Activated effector memory CD4-positive, alpha-beta T cell treated with anti-CD3 and anti-CD28 coated beads, Interleukin-2, amount 50 U/mL, for 16 hours (primary cell): ENCODE results near the gene NBPF6.
"Not testable (repeated sequence)": the region's sequence is repeated elsewhere in the genome, so short reads cannot be mapped to it uniquely, and the experiment has no call there.

ENCODE experiments used
- DNase-seq: peaks from one replicate; pipeline ENCODE4 v3.0.0-alpha.2; 2020

Gene NBPF6

DNA sequence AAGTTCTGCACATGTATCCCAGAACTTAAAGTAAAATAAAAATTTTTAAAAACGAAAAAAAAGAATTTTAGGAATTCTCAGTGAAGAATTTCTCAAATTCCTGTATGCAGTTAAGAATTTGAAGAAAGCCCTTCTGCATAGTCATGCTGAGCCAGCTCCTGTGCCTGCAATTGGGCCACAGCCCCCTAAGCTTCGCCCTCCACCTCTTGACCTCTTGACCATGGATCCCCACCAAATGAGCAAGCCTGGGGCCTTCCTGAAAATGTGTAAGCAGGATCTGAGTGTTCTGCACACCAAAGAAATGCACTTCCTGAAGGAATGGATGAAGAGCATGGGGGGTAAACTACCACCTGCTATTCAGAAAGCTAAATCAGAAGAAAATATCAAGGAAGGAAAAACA lies 52.0 kb downstream of the NBPF6 start:
- no peak for DNase-seq

DNA sequence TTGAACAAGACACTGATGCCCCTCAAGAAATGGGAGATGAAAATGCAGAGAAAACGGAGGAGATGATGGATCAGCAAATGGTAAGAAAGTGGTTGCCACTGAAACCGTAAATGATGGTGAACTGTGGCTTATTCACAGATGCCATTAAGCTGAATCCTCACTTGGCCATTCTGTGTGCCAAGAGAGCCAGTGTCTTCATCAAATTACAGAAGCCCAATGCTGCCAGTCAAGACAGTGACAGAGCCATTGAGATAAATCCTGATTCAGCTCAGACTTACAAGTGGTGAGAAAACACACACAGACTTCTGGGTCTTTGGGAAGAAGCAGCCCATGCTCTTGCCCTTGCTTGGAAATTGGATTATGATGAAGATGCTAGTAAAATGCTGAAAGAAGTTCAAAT lies 52.5 kb downstream of the NBPF6 start:
- no peak for DNase-seq

- no peak for DNase-seq
These were observed 53.1 kb downstream of the NBPF6 start for GRCh38 chr1:108503062-108503733.

DNA sequence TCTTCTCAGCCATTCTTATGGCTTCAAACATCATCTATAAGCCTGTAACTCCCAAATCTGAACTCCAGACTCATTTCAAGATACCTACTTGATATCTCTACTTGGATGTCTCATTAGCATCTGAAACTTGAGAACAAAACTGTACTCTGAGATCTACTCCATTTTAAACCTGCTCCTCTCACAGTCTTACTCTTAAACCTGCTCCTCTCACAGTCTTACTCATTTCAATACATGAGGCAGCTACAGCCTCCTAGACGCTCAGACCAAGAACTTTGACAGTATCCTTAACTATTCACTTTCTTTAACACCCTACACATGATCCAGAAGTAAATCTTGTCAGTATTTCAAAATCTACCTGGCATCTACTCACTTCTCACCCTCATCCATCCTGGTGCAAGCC lies 54.3 kb downstream of the NBPF6 start:
- no peak for DNase-seq

DNA sequence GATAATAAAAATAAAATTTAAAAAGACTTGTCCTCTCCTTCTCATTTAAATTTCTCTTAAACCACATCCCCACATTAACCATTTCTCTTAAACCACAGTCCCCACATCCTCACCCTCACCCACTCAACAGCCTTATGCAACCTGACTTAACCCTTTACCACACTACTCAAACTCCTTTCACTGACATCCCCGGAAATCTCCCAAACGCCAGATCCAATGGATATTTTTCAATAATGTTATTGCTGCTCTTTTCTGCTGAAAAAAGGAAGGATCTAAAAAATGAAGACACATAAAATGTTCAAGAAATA lies 55.6 kb downstream of the NBPF6 start:
- no peak for DNase-seq

GRCh38 chr1:108511764-108512163 lies 61.6 kb downstream of the NBPF6 start:
- DNase-seq: no peak

- no peak for DNase-seq
These were observed 62.3 kb downstream of the NBPF6 start for GRCh38 chr1:108512239-108513043.

DNA sequence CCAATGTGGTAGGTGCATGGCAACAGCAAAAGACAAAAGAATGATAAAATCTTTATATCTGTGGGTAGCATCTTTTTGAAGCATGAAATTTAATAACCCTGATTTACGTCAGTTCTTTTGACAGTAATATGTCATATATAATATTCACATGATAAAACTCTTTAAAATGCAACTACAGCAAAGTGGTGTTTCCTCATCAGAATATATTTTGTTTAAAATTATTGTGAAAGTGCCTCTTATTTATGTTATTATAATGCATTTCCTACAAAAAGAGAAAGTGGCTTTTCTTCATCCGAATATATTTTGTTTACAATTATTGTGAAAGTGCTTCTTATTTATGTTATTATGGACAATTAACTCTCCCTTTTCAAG lies 62.9 kb downstream of the NBPF6 start:
- no peak for DNase-seq

DNA sequence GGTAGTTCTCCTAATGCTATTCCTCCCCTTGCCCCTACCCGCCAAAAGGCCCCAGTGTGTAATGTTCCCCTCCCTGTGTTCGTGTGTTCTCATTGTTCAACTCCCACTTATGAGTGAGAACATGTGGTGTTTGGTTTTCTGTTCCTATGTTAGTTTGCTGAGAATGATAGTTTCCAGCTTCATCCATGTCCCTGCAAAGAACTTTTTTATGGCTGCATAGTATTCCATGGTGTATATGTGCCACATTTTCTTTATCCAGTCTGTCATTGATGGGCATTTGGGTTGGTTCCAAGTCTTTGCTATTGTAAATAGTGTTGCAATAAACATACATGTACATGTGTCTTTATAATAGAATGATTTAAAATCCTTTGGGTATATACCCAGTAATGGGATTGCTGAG lies 63.8 kb downstream of the NBPF6 start:
- not testable (repeated sequence) for DNase-seq

GRCh38 chr1:108517301-108517897 lies 67.3 kb downstream of the NBPF6 start:
- DNase-seq: not testable (repeated sequence)
